ENCODE data around the gene AMFR. TPM values are rescaled to one million over a fixed set of nuclear protein-coding genes. Genes with fewer than 3 reads are reported as not detected.
A peak's percentile ranks its signal among the peaks of the same experiment; 100 is the strongest.

Gene AMFR
- total and polyA plus RNA-seq, 10 of the 15 experiments (the other 5 are each of a cell fraction or from before 2014, with no cell fraction given), result 8.2 to 67.6 (median 28.1) TPM

GRCh38 chr16:56372013-56372634 lies 53.2 kb downstream of the AMFR start:
- Histone ChIP-seq H3K79me2 (ENCODE audit: control insufficient read depth, insufficient read depth, low read length) (no peaks in the 10 kb centered on the region; the same call in 1 of the 2 replicates), H3K9me3 (replicated peaks; ENCODE audit: control insufficient read depth, insufficient read depth, low read length) (no peaks in the 10 kb centered on the region), H3K4me1 (ENCODE audit: control insufficient read depth, insufficient read depth, low read length) (no peaks in the 10 kb centered on the region), H3K9ac (ENCODE audit: control insufficient read depth, insufficient read depth, low read length) (no peak overlapping the region), H3K27ac (ENCODE audit: control insufficient read depth, insufficient read depth) (no peak overlapping the region), H3K36me3 (ENCODE audit: control insufficient read depth in 2 of 2, insufficient read depth in 2 of 2, low read length in 1 of 2) (peaks cover 11 to 28% of the 10 kb centered on the region in 2 experiments), H2AFZ (ENCODE audit: control insufficient read depth, low read depth, low read length) (no peak overlapping the region), H4K20me1 (ENCODE audit: control insufficient read depth, insufficient read depth) (no peaks in the 10 kb centered on the region), H3K27me3 (replicated peaks in 1 of 2; ENCODE audit: control insufficient read depth in 2 of 2, insufficient read depth in 2 of 2, low read length in 1 of 2) (no peaks in the 10 kb centered on the region), H3K4me3 (no peak overlapping the region), H3K4me2 (ENCODE audit: control insufficient read depth, insufficient read depth) (no peak overlapping the region)
- ATAC-seq, result no peak
- WGBS (ENCODE audit: insufficient coverage, insufficient replicate concordance, low lambda C conversion rate, missing lambda C conversion rate), result 93% methylated on average over 7 of the region's 7 CpGs
- ChIA-PET CTCF (no interaction called here), RAD21 (ENCODE audit: unreplicated experiment) (no interaction called here), SMC1A (ENCODE audit: uncharacterized antibody, unreplicated experiment) (no interaction called here), POLR2A (no interaction called here)
- in situ Hi-C loops (cut with MboI) (no loop called here), intact Hi-C loops (cut with micrococcal nuclease; ENCODE audit: unreplicated experiment) (no loop called here)
- no peak for FAIRE-seq
- TF ChIP-seq KAT2A (conservative IDR thresholded peaks at IDR 0.05; ENCODE audit: control insufficient read depth, low read depth, low read length), result no peak
- TF ChIP-seq ZNF24 (IDR thresholded peaks at IDR 0.05), result no peak
- TF ChIP-seq ZNF274 (IDR thresholded peaks at IDR 0.05; ENCODE audit: insufficient read depth, insufficient read length), result no peak
- no peak for TF ChIP-seq SIX5 (IDR thresholded peaks at IDR 0.05; ENCODE audit: low read depth, low read length, severe bottlenecking)
- no peak for TF ChIP-seq NFYA (IDR thresholded peaks at IDR 0.05; ENCODE audit: borderline replicate concordance, low read depth, low read length)
- no peak for TF ChIP-seq NR2C2 (IDR thresholded peaks at IDR 0.05; ENCODE audit: borderline replicate concordance, control insufficient read depth, insufficient read length, low read depth)
- TF ChIP-seq CEBPB (IDR thresholded peaks at IDR 0.05; ENCODE audit: borderline replicate concordance in 1 of 2, low read depth in 2 of 2, low read length in 2 of 2), result no peak
- TF ChIP-seq RBBP5 (conservative IDR thresholded peaks at IDR 0.05), result no peak
- TF ChIP-seq BCL11A (IDR thresholded peaks at IDR 0.05; ENCODE audit: low read depth, low read length), result no peak
- no peak for DNase-seq (ENCODE audit: low read depth, low spot score)
- BruUV-seq (replicated peaks), result TSS peak; percentile 5

- POLR2A ChIA-PET, result no interaction called here
- no peak for FAIRE-seq
- RAD21 ChIA-PET (ENCODE audit: unreplicated experiment), result no interaction called here
- no peaks in the 10 kb centered on the region for H3K9me3 ChIP-seq (replicated peaks; ENCODE audit: control insufficient read depth, insufficient read depth, low read length)
- no peak overlapping the region for H2AFZ ChIP-seq (ENCODE audit: control insufficient read depth, low read depth, low read length)
- SMC1A ChIA-PET (ENCODE audit: uncharacterized antibody, unreplicated experiment), result no interaction called here
- no peak for DNase-seq (ENCODE audit: low read depth, low spot score)
- no peak for ATAC-seq
- no peak overlapping the region for H3K4me3 ChIP-seq
- H3K9ac ChIP-seq (ENCODE audit: control insufficient read depth, insufficient read depth, low read length), result no peak overlapping the region
- 100% methylated on average over 1 of the region's 1 CpG for WGBS (ENCODE audit: insufficient coverage, insufficient replicate concordance, low lambda C conversion rate, missing lambda C conversion rate)
- no peak overlapping the region for H3K27ac ChIP-seq (ENCODE audit: control insufficient read depth, insufficient read depth)
- no peaks in the 10 kb centered on the region for H4K20me1 ChIP-seq (ENCODE audit: control insufficient read depth, insufficient read depth)
- no peaks in the 10 kb centered on the region for H3K79me2 ChIP-seq (ENCODE audit: control insufficient read depth, insufficient read depth, low read length)
- no peaks in the 10 kb centered on the region for H3K4me1 ChIP-seq (ENCODE audit: control insufficient read depth, insufficient read depth, low read length)
- in situ Hi-C loops (cut with MboI) (no loop called here), intact Hi-C loops (cut with micrococcal nuclease; ENCODE audit: unreplicated experiment) (no loop called here)
- BruUV-seq (replicated peaks), result no TSS peak
- H3K27me3 ChIP-seq (replicated peaks in 1 of 2; ENCODE audit: control insufficient read depth in 2 of 2, insufficient read depth in 2 of 2, low read length in 1 of 2), result no peaks in the 10 kb centered on the region
- CTCF ChIA-PET, result interaction anchor here (7.1 kb wide), 1 partner anchor 15 kb away, joined by 32 read pairs; no protein-coding TSS in a partner anchor
- H3K4me2 ChIP-seq (ENCODE audit: control insufficient read depth, insufficient read depth), result no peak overlapping the region
- peaks cover 16 to 30% of the 10 kb centered on the region in 2 experiments for H3K36me3 ChIP-seq (ENCODE audit: control insufficient read depth in 2 of 2, insufficient read depth in 2 of 2, low read length in 1 of 2)
- TF ChIP-seq BACH1 (IDR thresholded peaks at IDR 0.05; ENCODE audit: borderline replicate concordance) (no peak), POU2F2 (IDR thresholded peaks at IDR 0.05; ENCODE audit: borderline replicate concordance, low read depth, low read length) (no peak), POLR2AphosphoS2 (IDR thresholded peaks at IDR 0.05; ENCODE audit: low read depth, low read length) (no peak), KLF5 (IDR thresholded peaks at IDR 0.05; ENCODE audit: partially characterized antibody) (no peak), CHD1 (IDR thresholded peaks at IDR 0.05; ENCODE audit: low read depth, low read length) (no peak), ZBTB11 (CRISPR knock-in tag; IDR thresholded peaks at IDR 0.05) (no peak), MYB (IDR thresholded peaks at IDR 0.05; ENCODE audit: borderline replicate concordance, low read depth, low read length) (no peak), NRF1 (conservative IDR thresholded peaks at IDR 0.05; ENCODE audit: low read depth, low read length) (no peak)
These were observed 53.7 kb downstream of the AMFR start for GRCh38 chr16:56371660-56371937.

Data from GM12878 (cell line).